ENCODE results near the gene ABRAXAS1.
A peak's percentile ranks its signal among the peaks of the same experiment; 100 is the strongest.

ABRAXAS1 gene

DNA sequence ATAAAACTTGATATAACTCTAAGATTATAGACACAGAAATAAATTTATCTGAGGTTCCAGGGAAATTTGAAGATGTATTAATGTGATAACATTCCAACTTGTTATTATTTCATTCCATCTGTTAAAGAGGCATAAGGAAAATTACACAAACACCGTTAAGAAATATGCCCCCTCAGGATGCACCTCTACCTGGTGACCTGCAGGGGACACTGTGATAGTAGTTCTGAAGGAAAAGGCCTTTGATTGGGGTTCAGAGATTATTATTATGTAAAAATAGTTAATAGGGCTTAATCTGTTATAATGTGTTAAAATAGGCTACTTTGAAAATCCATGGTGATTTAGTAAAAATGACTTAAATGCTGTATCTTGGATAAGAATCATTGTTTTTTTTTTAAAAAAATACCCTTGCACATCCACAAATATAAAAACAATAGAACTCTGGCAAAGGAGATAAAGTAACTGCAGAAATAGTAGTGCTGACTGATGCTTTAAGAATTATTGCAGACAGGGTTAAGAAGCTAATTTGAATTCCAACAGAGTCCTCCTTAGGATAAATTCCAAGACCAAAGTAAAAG lies 6.1 kb upstream of the ABRAXAS1 start:
- peak; percentile 10 to 18 for DNase-seq (ENCODE audit: low read depth in 1 of 2, low spot score in 1 of 2)
- no peak for TF ChIP-seq JUND (IDR thresholded peaks at IDR 0.05; ENCODE audit: low read depth)
- in situ Hi-C loops (cut with HindIII; ENCODE audit: low pct_unique_long_range_greater_than_20kb, low sequenced_read_pairs): no loop called here

DNA sequence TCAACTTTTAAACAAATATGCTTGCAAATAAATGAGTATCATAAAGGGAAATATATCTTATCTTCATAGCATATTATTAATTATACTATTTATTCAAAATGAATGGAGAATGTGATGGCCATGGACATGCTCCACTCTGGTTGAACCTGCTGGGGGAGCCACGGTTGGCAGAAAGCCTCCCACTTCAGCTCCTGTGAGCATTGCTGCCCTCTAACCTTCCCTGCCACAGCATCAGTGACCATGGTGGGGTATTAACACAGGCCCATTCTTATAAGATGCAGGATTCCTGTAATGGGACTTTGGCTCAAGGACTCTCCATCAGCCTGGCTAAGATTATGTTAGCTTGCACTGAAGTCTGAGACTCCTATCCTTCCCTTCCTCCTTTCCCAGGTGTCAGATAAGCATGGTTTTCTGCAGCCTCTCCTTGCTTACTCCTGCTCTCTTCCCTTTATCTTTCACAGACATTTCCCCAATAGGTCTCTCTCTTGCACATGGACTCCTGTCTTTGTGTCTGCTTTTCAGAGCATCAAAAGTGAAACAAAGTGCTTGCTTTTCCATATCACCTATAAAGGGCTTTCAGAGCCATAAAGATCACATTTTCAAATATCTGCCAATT lies 4.9 kb upstream of the ABRAXAS1 start:
- TF ChIP-seq JUND (IDR thresholded peaks at IDR 0.05; ENCODE audit: low read depth): no peak
- in situ Hi-C loops (cut with HindIII; ENCODE audit: low pct_unique_long_range_greater_than_20kb, low sequenced_read_pairs): no loop called here
- DNase-seq (ENCODE audit: low read depth in 1 of 2, low spot score in 1 of 2): no peak

DNA sequence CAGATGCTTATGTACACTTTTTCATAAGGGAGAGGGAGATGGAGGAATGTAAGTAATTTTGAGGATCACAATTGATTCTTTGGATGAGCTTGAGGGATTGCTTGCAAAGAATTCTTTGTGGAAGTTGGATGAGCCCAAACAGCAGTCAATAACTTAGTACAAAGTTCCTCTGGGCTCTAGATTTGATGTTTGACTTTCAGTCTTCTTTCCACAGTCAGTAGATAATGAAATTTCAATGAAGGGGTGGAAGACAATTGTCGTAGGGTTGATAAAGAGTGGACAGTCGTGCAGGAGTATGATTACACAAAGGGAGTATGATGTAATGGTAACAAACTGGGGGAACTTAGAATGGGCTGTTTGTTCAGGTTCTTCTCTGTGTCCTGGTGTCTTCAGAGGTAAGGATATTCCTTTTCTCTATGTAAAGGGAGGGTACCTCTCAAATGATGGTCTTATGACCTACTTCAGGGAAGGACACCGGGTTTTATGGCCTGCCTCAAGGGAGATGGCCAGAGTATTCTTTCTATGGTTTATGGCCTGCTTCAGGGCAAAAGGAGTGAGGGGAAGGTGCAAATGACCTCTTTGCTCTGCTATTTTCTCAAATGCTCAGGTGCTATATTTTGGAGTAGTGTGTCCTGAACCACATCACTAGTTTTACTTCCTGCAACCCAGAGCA lies 1.7 kb upstream of the ABRAXAS1 start:
- in situ Hi-C loops (cut with HindIII; ENCODE audit: low pct_unique_long_range_greater_than_20kb, low sequenced_read_pairs): no loop called here
- TF ChIP-seq JUND (IDR thresholded peaks at IDR 0.05; ENCODE audit: low read depth): no peak
- no peak for DNase-seq (ENCODE audit: low read depth in 1 of 2, low spot score in 1 of 2)

DNA sequence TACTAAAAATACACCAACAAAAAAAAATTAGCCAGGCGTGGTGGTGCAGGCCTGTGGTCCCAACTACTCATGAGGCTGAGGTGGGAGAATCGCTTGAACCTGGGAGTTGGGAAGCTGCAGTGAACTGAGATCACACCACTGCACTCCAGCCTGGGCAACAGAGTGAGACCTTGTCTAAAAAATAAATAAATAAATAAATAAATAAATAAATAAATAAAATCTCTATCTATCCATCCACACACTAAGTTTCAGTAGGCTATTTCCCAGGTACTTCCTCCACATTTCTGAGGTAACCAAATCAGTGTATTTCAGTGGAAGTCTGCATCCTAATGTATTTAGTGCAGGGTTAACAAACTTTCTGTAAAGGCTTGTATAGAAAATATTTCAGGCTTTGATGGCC lies 10.9 kb downstream of the ABRAXAS1 start:
- in situ Hi-C loops (cut with HindIII; ENCODE audit: low pct_unique_long_range_greater_than_20kb, low sequenced_read_pairs): no loop called here
- no peak for TF ChIP-seq JUND (IDR thresholded peaks at IDR 0.05; ENCODE audit: low read depth)
- no peak for DNase-seq (ENCODE audit: low read depth in 1 of 2, low spot score in 1 of 2)

DNA sequence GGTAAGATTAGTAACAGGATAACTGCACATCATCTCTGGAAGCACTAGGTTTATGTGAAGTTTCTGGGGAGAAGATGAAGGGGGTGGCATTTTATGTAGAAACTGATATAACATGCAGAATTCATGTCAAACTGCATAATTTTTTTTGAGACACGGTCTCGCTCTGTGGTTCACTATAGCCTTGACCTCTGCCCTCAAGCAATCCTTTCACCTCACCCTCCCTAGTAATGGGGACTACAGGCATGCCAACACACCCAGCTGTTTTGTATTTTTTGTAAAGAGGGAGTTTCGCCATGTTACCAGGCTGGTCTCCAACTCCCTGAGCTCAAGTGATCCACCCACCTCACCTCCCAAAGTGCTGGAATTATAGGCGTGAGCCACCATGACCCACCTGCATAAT lies 11.5 kb downstream of the ABRAXAS1 start:
- in situ Hi-C loops (cut with HindIII; ENCODE audit: low pct_unique_long_range_greater_than_20kb, low sequenced_read_pairs): no loop called here
- no peak for TF ChIP-seq JUND (IDR thresholded peaks at IDR 0.05; ENCODE audit: low read depth)
- no peak for DNase-seq (ENCODE audit: low read depth in 1 of 2, low spot score in 1 of 2)

DNA sequence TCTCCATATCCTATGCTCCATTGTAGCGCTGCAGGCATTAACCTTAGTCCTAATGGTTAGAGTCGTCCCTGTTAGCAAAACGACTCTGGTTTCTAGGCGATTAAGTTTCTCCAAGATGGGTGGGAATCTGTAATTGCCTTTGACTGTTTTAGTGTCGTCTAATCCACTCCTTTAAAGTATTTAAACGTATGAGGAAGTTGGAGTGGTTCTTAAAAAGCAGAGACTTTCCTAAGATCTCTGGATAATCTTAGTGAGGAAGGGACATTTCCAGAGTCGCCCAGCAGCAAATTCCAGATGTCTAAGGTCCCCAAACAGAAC lies 28.8 kb downstream of the ABRAXAS1 start:
- no peak for DNase-seq (ENCODE audit: low read depth in 1 of 2, low spot score in 1 of 2)
- no peak for TF ChIP-seq JUND (IDR thresholded peaks at IDR 0.05; ENCODE audit: low read depth)
- in situ Hi-C loops (cut with HindIII; ENCODE audit: low pct_unique_long_range_greater_than_20kb, low sequenced_read_pairs): no loop called here

DNA sequence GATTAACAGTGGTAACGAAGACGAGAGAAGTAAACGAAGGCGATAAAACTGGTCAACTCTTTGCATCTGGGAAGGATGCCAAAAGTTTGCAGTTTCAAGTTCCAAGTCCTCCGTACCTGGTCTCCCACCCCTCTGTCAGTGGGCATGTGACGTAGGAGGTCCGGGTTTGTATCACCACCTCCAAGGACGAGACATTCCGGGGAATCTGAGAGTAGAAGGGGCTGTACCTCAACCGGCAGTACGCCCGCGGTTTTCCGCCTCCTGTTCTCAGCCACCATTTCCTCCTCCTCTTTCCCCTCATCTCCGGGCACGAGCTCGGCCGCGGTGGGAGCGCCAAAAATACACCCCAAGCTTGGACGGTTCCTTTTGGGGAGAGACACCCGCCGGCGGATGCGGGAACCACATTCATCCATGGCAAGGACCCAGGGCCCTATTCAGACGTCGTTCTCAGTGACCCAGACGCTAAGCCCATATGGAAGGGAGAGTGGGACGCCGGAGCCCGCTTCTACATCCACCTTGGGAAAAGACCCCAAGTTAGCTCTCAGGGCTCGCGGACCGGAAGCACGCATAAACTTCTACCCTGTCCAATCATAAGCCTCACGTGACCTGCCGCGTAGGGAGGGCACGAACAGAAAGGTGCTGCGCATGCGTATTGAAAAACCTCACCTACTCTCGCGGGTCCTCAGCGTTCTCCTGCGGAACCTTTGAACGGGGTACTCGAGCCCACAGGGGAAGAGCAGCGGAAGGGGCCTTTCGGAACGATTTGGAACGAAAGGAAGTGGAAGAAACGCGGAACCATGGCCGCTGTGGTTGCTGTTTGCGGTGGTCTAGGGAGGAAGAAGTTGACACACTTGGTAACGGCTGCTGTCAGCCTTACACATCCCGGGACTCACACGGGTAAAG lies 29.4 kb downstream of the ABRAXAS1 start, which contains the start of the genes HELQ and MRPS18C:
Gene HELQ, minus strand, starts transcription at position 543 of the 903 bp plus-strand sequence. Its CDS starts 130 bp downstream, at position 413.
Gene MRPS18C, plus strand, starts transcription at position 778 of the 903 bp plus-strand sequence. Its CDS starts 20 bp downstream, at position 798.
- DNase-seq (ENCODE audit: low read depth in 1 of 2, low spot score in 1 of 2): peak; percentile 76 to 98
- in situ Hi-C loops (cut with HindIII; ENCODE audit: low pct_unique_long_range_greater_than_20kb, low sequenced_read_pairs): no loop called here
- no peak for TF ChIP-seq JUND (IDR thresholded peaks at IDR 0.05; ENCODE audit: low read depth)

DNA sequence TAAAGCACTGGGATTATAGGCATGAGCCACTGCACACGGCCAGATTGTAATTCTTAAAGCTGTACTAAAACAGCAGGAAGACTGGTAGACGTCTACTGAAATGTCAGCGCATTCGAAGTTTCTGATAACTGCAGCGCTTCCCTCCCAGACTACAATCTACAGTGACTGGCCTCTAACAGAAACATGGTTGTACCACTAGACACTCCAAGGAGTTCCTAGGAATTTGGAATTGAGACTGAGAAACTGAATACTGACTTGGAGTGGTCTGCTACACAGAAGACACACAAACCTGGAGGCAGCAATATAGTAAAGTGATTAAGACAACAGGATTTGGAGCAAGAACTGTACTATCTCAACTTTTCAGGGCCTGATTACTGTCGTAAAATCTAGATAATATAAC lies 30.2 kb downstream of the ABRAXAS1 start:
- DNase-seq (ENCODE audit: low read depth in 1 of 2, low spot score in 1 of 2): no peak
- TF ChIP-seq JUND (IDR thresholded peaks at IDR 0.05; ENCODE audit: low read depth): no peak
- in situ Hi-C loops (cut with HindIII; ENCODE audit: low pct_unique_long_range_greater_than_20kb, low sequenced_read_pairs): no loop called here

DNA sequence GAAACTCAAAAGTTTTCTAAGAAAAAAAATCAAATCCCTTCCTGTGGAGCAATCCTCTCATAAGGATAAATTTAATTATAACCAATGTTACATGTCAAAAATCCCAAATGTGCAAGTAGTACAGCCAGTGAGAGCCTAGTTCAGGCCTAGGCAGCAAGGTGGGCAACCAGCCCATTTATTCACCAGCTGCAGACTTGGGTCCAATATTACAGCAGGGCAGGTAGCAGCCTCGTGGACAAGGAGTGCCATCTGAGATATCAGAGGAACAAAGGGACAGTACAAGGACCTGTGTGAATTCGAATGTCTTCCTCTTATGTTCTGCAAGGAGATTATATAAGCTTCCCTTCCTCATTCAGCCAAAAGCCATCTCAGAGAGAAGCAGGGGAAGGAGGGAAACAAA lies 35.9 kb downstream of the ABRAXAS1 start:
- in situ Hi-C loops (cut with HindIII; ENCODE audit: low pct_unique_long_range_greater_than_20kb, low sequenced_read_pairs): no loop called here
- TF ChIP-seq JUND (IDR thresholded peaks at IDR 0.05; ENCODE audit: low read depth): no peak
- DNase-seq (ENCODE audit: low read depth in 1 of 2, low spot score in 1 of 2): no peak

DNA sequence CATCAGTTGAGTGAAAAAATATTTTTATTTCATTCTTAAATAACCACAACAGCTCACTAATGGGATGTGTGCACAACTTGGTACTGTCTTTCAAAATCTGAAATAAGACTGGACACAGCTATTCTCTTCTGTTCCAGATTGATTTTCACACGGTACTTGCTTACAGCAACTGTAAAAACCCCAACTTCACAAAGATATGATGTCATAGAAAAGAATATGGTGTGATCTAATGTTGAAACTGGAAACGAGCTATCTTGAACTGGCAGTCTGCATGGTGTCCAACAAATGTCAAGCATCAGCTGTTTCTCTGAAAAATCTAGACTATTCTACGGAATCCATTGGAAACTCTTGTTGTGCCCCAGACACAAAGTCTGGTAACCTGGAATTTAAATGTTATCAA lies 44.0 kb downstream of the ABRAXAS1 start:
- no peak for DNase-seq (ENCODE audit: low read depth in 1 of 2, low spot score in 1 of 2)
- TF ChIP-seq JUND (IDR thresholded peaks at IDR 0.05; ENCODE audit: low read depth): no peak
- in situ Hi-C loops (cut with HindIII; ENCODE audit: low pct_unique_long_range_greater_than_20kb, low sequenced_read_pairs): no loop called here

DNA sequence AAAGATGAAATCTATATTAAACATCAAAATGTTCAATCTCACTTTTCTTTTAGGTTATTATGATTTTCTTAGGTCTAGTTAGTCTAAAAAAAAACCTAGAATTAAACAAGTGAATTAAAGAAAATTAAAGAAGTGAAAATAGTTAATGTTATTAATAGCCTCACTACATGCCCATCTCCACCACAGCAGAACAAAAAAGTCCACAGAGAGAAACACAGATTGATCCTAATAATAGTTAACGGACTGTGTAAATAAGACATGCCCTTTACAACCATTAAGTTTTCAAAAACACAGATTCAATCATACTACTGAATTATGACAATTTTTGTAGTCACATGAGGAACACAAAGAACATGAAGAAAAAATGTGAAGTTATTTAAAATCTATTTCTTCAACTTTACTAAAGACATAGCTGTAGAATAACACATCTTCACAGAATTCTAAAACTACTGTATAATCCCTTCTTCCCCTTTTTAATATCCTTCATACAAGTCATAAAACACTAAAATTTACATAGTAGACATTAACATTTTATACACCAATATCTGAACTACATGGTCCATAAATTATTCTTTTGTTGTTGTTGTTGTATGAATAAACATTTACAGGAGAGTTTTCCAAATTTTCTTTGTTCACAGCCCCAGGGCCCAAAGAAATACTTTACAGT lies 44.6 kb downstream of the ABRAXAS1 start:
- no peak for DNase-seq (ENCODE audit: low read depth in 1 of 2, low spot score in 1 of 2)
- in situ Hi-C loops (cut with HindIII; ENCODE audit: low pct_unique_long_range_greater_than_20kb, low sequenced_read_pairs): no loop called here
- TF ChIP-seq JUND (IDR thresholded peaks at IDR 0.05; ENCODE audit: low read depth): no peak

DNA sequence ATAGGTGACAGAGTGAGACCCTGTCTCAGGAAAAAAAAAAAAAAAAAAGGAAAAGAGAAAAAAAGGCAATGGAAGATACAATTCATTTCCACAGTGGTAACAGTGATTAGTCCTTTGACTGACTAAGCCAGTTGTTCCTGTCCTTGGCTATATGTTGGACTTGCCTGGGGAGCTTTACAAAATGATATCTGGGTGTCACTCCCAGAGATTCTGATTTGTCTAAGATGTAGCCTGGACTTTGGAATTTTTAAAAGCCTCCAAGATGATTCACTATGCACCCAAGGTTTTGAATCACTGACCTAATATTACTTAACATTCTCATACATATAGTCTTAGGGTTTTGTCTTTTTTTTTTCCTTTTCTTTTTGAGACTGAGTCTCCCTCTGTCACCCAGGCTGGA lies 46.2 kb downstream of the ABRAXAS1 start:
- DNase-seq (ENCODE audit: low read depth in 1 of 2, low spot score in 1 of 2): no peak
- TF ChIP-seq JUND (IDR thresholded peaks at IDR 0.05; ENCODE audit: low read depth): no peak
- in situ Hi-C loops (cut with HindIII; ENCODE audit: low pct_unique_long_range_greater_than_20kb, low sequenced_read_pairs): no loop called here

Data from T47D (cell line).